Skeletal muscle cell (primary cell): Measurements from ENCODE around the gene SLK.

ENCODE experiments used
- DNase-seq: peaks from one replicate; pipeline ENCODE4 v3.0.0-alpha.2; 2010; ENCODE audit warnings: low read depth
- H3K4me3 ChIP-seq: 2 replicates; pipeline ENCODE4 v1.5.1; 2011; ENCODE audit warnings: low read depth, mild to moderate bottlenecking, control low read depth, low read length, moderate library complexity

SLK gene

DNA sequence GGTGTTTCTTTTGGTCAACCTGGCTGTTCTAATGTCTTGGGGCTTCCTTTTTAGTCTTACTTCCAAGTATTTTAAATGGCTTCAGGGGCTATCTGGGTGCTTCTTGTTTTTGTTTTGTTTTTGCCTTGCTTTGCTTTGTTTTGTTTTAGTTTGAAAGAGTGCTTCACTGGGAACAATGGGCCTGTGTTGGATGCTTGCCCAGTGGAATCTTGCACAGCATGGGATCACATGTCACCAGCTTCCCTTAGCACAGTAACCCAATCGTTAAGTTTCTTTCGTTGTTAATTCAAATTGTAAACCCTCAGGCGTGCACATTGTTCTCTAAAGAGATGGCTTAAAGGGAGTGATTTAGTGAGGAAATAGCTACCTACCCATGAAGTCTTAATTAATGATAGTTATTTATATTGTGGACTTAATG, 109.8 kb downstream of the SLK start:
- no peak overlapping the region for H3K4me3 ChIP-seq
- peak; percentile 31 for DNase-seq

DNA sequence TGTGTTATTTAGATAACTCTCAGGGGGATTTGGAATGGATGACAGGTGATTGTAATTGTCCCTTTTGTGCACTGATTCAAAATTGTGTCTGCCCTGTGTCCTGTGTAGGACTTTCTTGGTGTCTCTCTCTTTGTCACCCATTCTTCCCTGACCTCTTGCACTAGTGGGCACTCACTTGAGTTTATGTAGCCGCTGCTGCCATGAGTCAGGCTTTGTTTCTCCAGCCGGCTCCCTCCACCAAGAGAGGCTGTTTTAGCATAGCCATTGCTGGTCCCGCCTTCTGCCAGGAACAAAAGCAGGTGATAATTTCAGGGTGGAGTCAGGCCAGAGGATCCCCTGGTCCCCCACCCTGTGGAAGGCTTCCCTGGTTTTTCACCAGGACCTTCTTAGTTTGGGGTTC, 110.3 kb downstream of the SLK start:
- H3K4me3 ChIP-seq = no peak overlapping the region
- DNase-seq = no peak

DNA sequence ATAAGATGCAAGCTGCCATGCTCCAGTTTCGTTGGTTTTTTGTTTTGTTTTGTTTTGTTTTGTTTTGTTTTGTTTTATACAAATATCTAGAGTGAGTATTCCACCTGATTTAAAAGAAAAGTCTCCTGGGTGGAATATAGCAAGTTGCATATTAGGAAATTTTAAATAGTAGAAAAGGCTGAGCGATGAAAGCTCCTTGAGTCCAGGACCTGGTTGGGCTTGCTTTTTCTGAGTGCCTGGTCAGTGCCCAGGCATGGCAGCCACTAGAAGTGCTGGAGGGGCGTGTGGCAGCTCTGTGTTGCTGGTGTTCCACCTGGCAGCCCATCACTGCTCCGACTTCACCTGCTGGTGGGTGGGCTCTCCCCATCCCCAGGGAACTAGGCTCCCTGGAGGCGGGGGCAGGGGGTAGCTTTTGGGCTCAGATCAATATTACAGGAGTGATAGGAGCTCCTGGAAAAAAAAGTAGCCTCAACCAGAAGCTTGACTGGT, 110.8 kb downstream of the SLK start:
- H3K4me3 ChIP-seq = no peak overlapping the region
- no peak for DNase-seq
